Cerebellar cortex (tissue), 1 donor: ENCODE data around the gene LAMB2.

Source experiments
- DNase-seq: peaks from one replicate; pipeline ENCODE4 v3.0.0-alpha.2; 2015; ENCODE audit warnings: low spot score

The LAMB2 gene

GRCh38 chr3:49120438-49121131, 12.3 kb downstream of the LAMB2 start, which contains the start of gene USP19:
TSS of gene USP19 (minus strand) at chr3:49120823. CDS start at chr3:49119145, 1,678 bp downstream.
- peak; percentile 96 for DNase-seq

GRCh38 chr3:49120096-49120437, 12.8 kb downstream of the LAMB2 start:
- no peak for DNase-seq

GRCh38 chr3:49119439-49119838, 13.4 kb downstream of the LAMB2 start:
- no peak for DNase-seq

GRCh38 chr3:49119036-49119435, 13.8 kb downstream of the LAMB2 start:
- no peak for DNase-seq

- no peak for DNase-seq
These were observed 20.6 kb downstream of the LAMB2 start for GRCh38 chr3:49112262-49112661.

- DNase-seq = no peak
These were observed 21.5 kb downstream of the LAMB2 start for GRCh38 chr3:49111347-49111746.

- DNase-seq = no peak
These were observed 22.1 kb downstream of the LAMB2 start for GRCh38 chr3:49110780-49111179.

GRCh38 chr3:49108346-49108745, 24.5 kb downstream of the LAMB2 start:
- no peak for DNase-seq

- peak; percentile 97 for DNase-seq
These were observed 28.2 kb downstream of the LAMB2 start, which contains the start of gene QARS1 for GRCh38 chr3:49104427-49105291. TSS of gene QARS1 (minus strand) at chr3:49104757. CDS start at chr3:49104733, 24 bp downstream.

- no peak for DNase-seq
These were observed 28.8 kb downstream of the LAMB2 start for GRCh38 chr3:49104052-49104426.

- no peak for DNase-seq
These were observed 32.7 kb downstream of the LAMB2 start for GRCh38 chr3:49100046-49100615.

GRCh38 chr3:49098910-49099630, 33.8 kb downstream of the LAMB2 start:
- no peak for DNase-seq

GRCh38 chr3:49098429-49098828, 34.4 kb downstream of the LAMB2 start:
- no peak for DNase-seq

GRCh38 chr3:49093853-49094767, 38.7 kb downstream of the LAMB2 start, which contains the start of gene QRICH1:
TSS of gene QRICH1 (minus strand) at chr3:49094071. CDS start at chr3:49077017, 17,054 bp downstream.
- DNase-seq = peak; percentile 99

GRCh38 chr3:49092938-49093852, 39.7 kb downstream of the LAMB2 start:
- DNase-seq = peak; percentile 61

GRCh38 chr3:49081429-49081828, 51.4 kb downstream of the LAMB2 start:
- no peak for DNase-seq

GRCh38 chr3:49079270-49079669, 53.6 kb downstream of the LAMB2 start:
- DNase-seq = no peak

GRCh38 chr3:49076646-49077045, 56.2 kb downstream of the LAMB2 start:
- DNase-seq = no peak

- no peak for DNase-seq
These were observed 56.7 kb downstream of the LAMB2 start for GRCh38 chr3:49076116-49076515.
